Breast epithelium (tissue), 3 donors: ENCODE measurements around the gene HOTAIR.

ENCODE experiments used
- CTCF ChIP-seq, 3 donors: fragments of 450-650 bp; IDR thresholded peaks; one replicate each; pipeline ENCODE4 v1.5.1; 2016 to 2017; ENCODE audit warnings: antibody characterized with exemption in 3 of 3, mild to moderate bottlenecking in 3 of 3, moderate library complexity in 3 of 3
- POLR2A ChIP-seq: fragments of 450-650 bp; IDR thresholded peaks from one replicate; pipeline ENCODE4 v1.6.1; 2016; ENCODE audit warnings: antibody characterized with exemption, mild to moderate bottlenecking, moderate library complexity
- POLR2AphosphoS5 ChIP-seq, 3 donors: sonication (generic); formaldehyde crosslinking; IDR thresholded peaks; one replicate each; pipeline ENCODE4 v1.6.1; 2017; ENCODE audit warnings: antibody characterized with exemption in 3 of 3

- TF ChIP-seq POLR2A (no peak), CTCF (IDR thresholded peaks at IDR 0.05) (no peak), POLR2AphosphoS5 (IDR thresholded peaks at IDR 0.05) (no peak)
Measured at GRCh38 chr12:53967421-53967925, 7.3 kb downstream of the HOTAIR start.
